Trophoblast cell (in vitro differentiated cells and primary cell): ENCODE data around the gene MFNG.
A peak's percentile ranks its signal among the peaks of the same experiment; 100 is the strongest.

Experiments used
- DNase-seq, 2 donors: peaks; one replicate each; pipeline ENCODE4 v3.0.0-alpha.2; 2016
- H2AFZ ChIP-seq: 2 replicates; pipeline ENCODE4 v1.6.1; 2013; ENCODE audit warnings: low read length, moderate library complexity, mild to moderate bottlenecking; ENCODE audit not compliant: insufficient read depth, poor library complexity
- H2AK5ac ChIP-seq: 2 replicates; pipeline ENCODE4 v1.6.1; 2013; ENCODE audit warnings: mild to moderate bottlenecking, low read length
- H2BK120ac ChIP-seq: 2 replicates; pipeline ENCODE4 v1.6.1; 2013; ENCODE audit warnings: low read length, mild to moderate bottlenecking, moderate library complexity; ENCODE audit not compliant: insufficient read depth, poor library complexity
- H2BK12ac ChIP-seq: 2 replicates; pipeline ENCODE4 v1.6.1; 2013; ENCODE audit warnings: mild to moderate bottlenecking, low read length, moderate library complexity
- H2BK5ac ChIP-seq: 2 replicates; pipeline ENCODE4 v1.6.1; 2013; ENCODE audit warnings: low read length, low read depth, moderate library complexity, mild to moderate bottlenecking; ENCODE audit not compliant: poor library complexity
- H3K14ac ChIP-seq: 2 replicates; pipeline ENCODE4 v1.6.1; 2013; ENCODE audit warnings: mild to moderate bottlenecking, low read length
- H3K18ac ChIP-seq: 2 replicates; pipeline ENCODE4 v1.6.1; 2013; ENCODE audit warnings: mild to moderate bottlenecking, low read length
- H3K23ac ChIP-seq: 2 replicates; pipeline ENCODE4 v1.6.1; 2013; ENCODE audit warnings: low read length
- H3K27ac ChIP-seq: 2 replicates; pipeline ENCODE4 v1.5.1; 2013; ENCODE audit warnings: low read depth, mild to moderate bottlenecking, inconsistent platforms, low read length, moderate library complexity
- H3K27me3 ChIP-seq: 2 replicates; pipeline ENCODE4 v1.6.1; 2013; ENCODE audit warnings: inconsistent platforms, mild to moderate bottlenecking, low read length, moderate library complexity; ENCODE audit not compliant: insufficient read depth
- H3K36me3 ChIP-seq, 2 experiments: 1 replicate in 1 of 2; 2 replicates in 1 of 2; pipeline ENCODE4 v1.6.1; 2013; ENCODE audit warnings: low read length in 2 of 2, mild to moderate bottlenecking in 2 of 2, moderate library complexity in 1 of 2; ENCODE audit not compliant: insufficient read depth in 2 of 2, control insufficient read depth in 1 of 2
- H3K4ac ChIP-seq: 2 replicates; pipeline ENCODE4 v1.6.1; 2013; ENCODE audit warnings: low read depth, mild to moderate bottlenecking, low read length, moderate library complexity
- H3K4me1 ChIP-seq, 2 experiments: 1 replicate in 1 of 2; 2 replicates in 1 of 2; pipeline ENCODE4 v1.6.1; 2013; ENCODE audit warnings: low read length in 2 of 2, mild to moderate bottlenecking in 2 of 2, moderate library complexity in 1 of 2; ENCODE audit not compliant: insufficient read depth in 2 of 2, control insufficient read depth in 1 of 2
- H3K4me2 ChIP-seq: 2 replicates; pipeline ENCODE4 v1.6.1; 2013; ENCODE audit warnings: inconsistent platforms, mild to moderate bottlenecking, low read length, moderate library complexity
- H3K4me3 ChIP-seq: 2 replicates; pipeline ENCODE4 v1.5.1; 2013; ENCODE audit warnings: mild to moderate bottlenecking, low read depth, low read length, inconsistent platforms
- H3K79me1 ChIP-seq: one replicate; pipeline ENCODE4 v1.6.1; 2013; ENCODE audit warnings: low read length
- H3K79me2 ChIP-seq: 2 replicates; pipeline ENCODE4 v1.6.1; 2013; ENCODE audit warnings: low read length, mild to moderate bottlenecking; ENCODE audit not compliant: control insufficient read depth, insufficient read depth, poor library complexity
- H3K9ac ChIP-seq: 2 replicates; pipeline ENCODE4 v1.6.1; 2013; ENCODE audit warnings: mild to moderate bottlenecking, low read length
- H3K9me3 ChIP-seq: 2 replicates; pipeline ENCODE4 v1.6.1; 2013; ENCODE audit warnings: low read depth, mild to moderate bottlenecking, control low read depth, inconsistent platforms, low read length; ENCODE audit not compliant: insufficient read depth
- H4K12ac ChIP-seq: 2 replicates; pipeline ENCODE4 v1.6.1; 2013; ENCODE audit warnings: low read depth, mild to moderate bottlenecking, low read length, moderate library complexity
- H4K8ac ChIP-seq: 2 replicates; pipeline ENCODE4 v1.6.1; 2013; ENCODE audit warnings: low read depth, mild to moderate bottlenecking, low read length, moderate library complexity
- H4K91ac ChIP-seq: one replicate; pipeline ENCODE4 v1.6.1; 2013; ENCODE audit warnings: low read depth, mild to moderate bottlenecking, low read length, moderate library complexity
- WGBS: extraction: QIAGEN DNeasy Blood & Tissue Kit; methylation state at CpG from one replicate; pipeline ENCODE4 v1.1.7; 2013; ENCODE audit warnings: missing lambda C conversion rate; ENCODE audit not compliant: insufficient read length, insufficient coverage; ENCODE audit errors: extremely low coverage; 5-methylcytosine and 5-hydroxymethylcytosine counted together

MFNG gene

GRCh38 chr22:37432708-37433054, 53.5 kb downstream of the MFNG start:
- H2AK5ac ChIP-seq, result no peak overlapping the region
- H2BK120ac ChIP-seq, result no peak overlapping the region
- no peak overlapping the region for H3K14ac ChIP-seq
- no peak overlapping the region for H3K9ac ChIP-seq
- peaks cover 9% of the 10 kb centered on the region for H3K9me3 ChIP-seq
- H4K91ac ChIP-seq, result no peak overlapping the region
- no peaks in the 10 kb centered on the region for H3K4me1 ChIP-seq
- WGBS, result no CpG with 5 or more reads among the region's 3 CpGs
- no peak overlapping the region for H4K8ac ChIP-seq
- no peak overlapping the region for H2AFZ ChIP-seq
- H3K79me2 ChIP-seq, result no peaks in the 10 kb centered on the region
- H3K27ac ChIP-seq, result no peak overlapping the region
- H3K4me3 ChIP-seq, result no peak overlapping the region
- H3K4ac ChIP-seq, result no peak overlapping the region
- no peak overlapping the region for H2BK12ac ChIP-seq
- H3K79me1 ChIP-seq, result no peaks in the 10 kb centered on the region
- DNase-seq, result no peak
- H4K12ac ChIP-seq, result no peak overlapping the region
- no peak overlapping the region for H2BK5ac ChIP-seq
- H3K23ac ChIP-seq, result no peak overlapping the region
- no peak overlapping the region for H3K4me2 ChIP-seq
- no peaks in the 10 kb centered on the region for H3K36me3 ChIP-seq
- H3K18ac ChIP-seq, result no peak overlapping the region
- H3K27me3 ChIP-seq, result peaks cover 15% of the 10 kb centered on the region

GRCh38 chr22:37431801-37432707, 54.1 kb downstream of the MFNG start:
- H3K14ac ChIP-seq, result no peak overlapping the region
- H3K9ac ChIP-seq, result no peak overlapping the region
- peaks cover 21% of the 10 kb centered on the region for H3K27me3 ChIP-seq
- H3K36me3 ChIP-seq, result no peaks in the 10 kb centered on the region
- H4K12ac ChIP-seq, result no peak overlapping the region
- no peak overlapping the region for H3K23ac ChIP-seq
- no peaks in the 10 kb centered on the region for H3K4me1 ChIP-seq
- H3K79me2 ChIP-seq, result no peaks in the 10 kb centered on the region
- H4K8ac ChIP-seq, result no peak overlapping the region
- no peak overlapping the region for H3K18ac ChIP-seq
- no peaks in the 10 kb centered on the region for H3K79me1 ChIP-seq
- no peak overlapping the region for H3K27ac ChIP-seq
- H4K91ac ChIP-seq, result no peak overlapping the region
- H2AFZ ChIP-seq, result no peak overlapping the region
- H3K4me3 ChIP-seq, result no peak overlapping the region
- no peak overlapping the region for H2AK5ac ChIP-seq
- DNase-seq, result peak in 1 of 2 donors; percentile 21
- no CpG with 5 or more reads among the region's 14 CpGs for WGBS
- no peak overlapping the region for H2BK12ac ChIP-seq
- H2BK120ac ChIP-seq, result no peak overlapping the region
- H3K4ac ChIP-seq, result no peak overlapping the region
- peaks cover 9% of the 10 kb centered on the region for H3K9me3 ChIP-seq
- no peak overlapping the region for H2BK5ac ChIP-seq
- no peak overlapping the region for H3K4me2 ChIP-seq

GRCh38 chr22:37431366-37431765, 54.8 kb downstream of the MFNG start:
- H3K27ac ChIP-seq, result no peak overlapping the region
- no peak overlapping the region for H2BK120ac ChIP-seq
- H3K4ac ChIP-seq, result no peak overlapping the region
- no peak overlapping the region for H2BK5ac ChIP-seq
- H3K4me3 ChIP-seq, result no peak overlapping the region
- no peak overlapping the region for H3K14ac ChIP-seq
- H3K27me3 ChIP-seq, result peaks cover 28% of the 10 kb centered on the region
- no peak overlapping the region for H3K9ac ChIP-seq
- H3K23ac ChIP-seq, result no peak overlapping the region
- no peak overlapping the region for H3K18ac ChIP-seq
- no peak overlapping the region for H3K4me2 ChIP-seq
- H2BK12ac ChIP-seq, result no peak overlapping the region
- no peak overlapping the region for H2AK5ac ChIP-seq
- no peaks in the 10 kb centered on the region for H3K79me2 ChIP-seq
- no peak overlapping the region for H2AFZ ChIP-seq
- no peak for DNase-seq
- no peaks in the 10 kb centered on the region for H3K4me1 ChIP-seq
- H4K12ac ChIP-seq, result no peak overlapping the region
- no peak overlapping the region for H4K8ac ChIP-seq
- no CpG with 5 or more reads among the region's 9 CpGs for WGBS
- no peaks in the 10 kb centered on the region for H3K36me3 ChIP-seq
- H4K91ac ChIP-seq, result no peak overlapping the region
- no peaks in the 10 kb centered on the region for H3K79me1 ChIP-seq
- peaks cover 11% of the 10 kb centered on the region for H3K9me3 ChIP-seq

GRCh38 chr22:37430941-37431340, 55.2 kb downstream of the MFNG start:
- DNase-seq, result no peak
- no peak overlapping the region for H4K91ac ChIP-seq
- H3K27me3 ChIP-seq, result peaks cover 32% of the 10 kb centered on the region
- H3K4me2 ChIP-seq, result no peak overlapping the region
- H3K79me2 ChIP-seq, result no peaks in the 10 kb centered on the region
- no peak overlapping the region for H3K9ac ChIP-seq
- H3K27ac ChIP-seq, result no peak overlapping the region
- no peak overlapping the region for H3K4ac ChIP-seq
- H3K18ac ChIP-seq, result no peak overlapping the region
- WGBS, result no CpG with 5 or more reads among the region's 6 CpGs
- H2BK5ac ChIP-seq, result no peak overlapping the region
- H4K8ac ChIP-seq, result no peak overlapping the region
- H3K23ac ChIP-seq, result no peak overlapping the region
- H4K12ac ChIP-seq, result no peak overlapping the region
- H2BK120ac ChIP-seq, result no peak overlapping the region
- no peak overlapping the region for H2AFZ ChIP-seq
- H3K4me3 ChIP-seq, result no peak overlapping the region
- no peaks in the 10 kb centered on the region for H3K36me3 ChIP-seq
- H3K9me3 ChIP-seq, result peaks cover 14% of the 10 kb centered on the region
- no peak overlapping the region for H2BK12ac ChIP-seq
- H2AK5ac ChIP-seq, result no peak overlapping the region
- no peaks in the 10 kb centered on the region for H3K4me1 ChIP-seq
- H3K14ac ChIP-seq, result no peak overlapping the region
- H3K79me1 ChIP-seq, result no peaks in the 10 kb centered on the region
